Lower leg skin (tissue), 4 donors: Measurements from ENCODE around the gene GNAZ. TPM values are rescaled to one million over a fixed set of nuclear protein-coding genes. Genes with fewer than 3 reads are reported as not detected.

Experiments used
- DNase-seq, 2 donors: peaks; one replicate each; pipeline ENCODE4 v3.0.0-alpha.2; 2019; ENCODE audit warnings: low spot score in 2 of 2
- H3K4me3 ChIP-seq: fragments of 200-600 bp; sonication (generic); 2 replicates; pipeline ENCODE4 v1.5.1; 2017; ENCODE audit warnings: mild to moderate bottlenecking, low read depth; ENCODE audit not compliant: poor library complexity, severe bottlenecking
- CTCF ChIP-seq, 3 donors: fragments of 450-650 bp; IDR thresholded peaks; one replicate each; pipeline ENCODE4 v1.5.1; 2016; ENCODE audit warnings: antibody characterized with exemption in 3 of 3, mild to moderate bottlenecking in 3 of 3, moderate library complexity in 2 of 3
- POLR2A ChIP-seq, 2 donors: fragments of 450-650 bp; IDR thresholded peaks; one replicate each; pipeline ENCODE4 v1.6.1; 2016 to 2017; ENCODE audit warnings: antibody characterized with exemption in 2 of 2, mild to moderate bottlenecking in 1 of 2, moderate library complexity in 1 of 2
- WGBS, 2 donors: methylation state at CpG; one replicate each; pipeline ENCODE4 v1.1.5; 2018; 5-methylcytosine and 5-hydroxymethylcytosine counted together
- intact Hi-C: fragments of 100-400 bp; cut with DNase I; formaldehyde crosslinking; loops from one replicate; pipeline ENCODE4 v1.15.0; 2023; ENCODE audit warnings: low total_unique reads
- total RNA-seq, 4 donors: library from RNA; depleted of rRNA; stranded (reverse); fragments of >200 nt; gene quantifications; one replicate each; pipeline ENCODE4 v1.1.0, GENCODE V29; 2016

The GNAZ gene
- total RNA-seq, 4 donors from 2014 or later: 1.5 to 3.6 (median 2.0) TPM

GRCh38 chr22:23143119-23143518, 72.8 kb downstream of the GNAZ start:
- DNase-seq: no peak
- 97 to 100% methylated on average over 1 of the region's 1 CpG for WGBS, 2 donors
- H3K4me3 ChIP-seq: no peak overlapping the region
- intact Hi-C loops: no loop called here
- TF ChIP-seq CTCF (IDR thresholded peaks at IDR 0.05): no peak
- no peak for TF ChIP-seq POLR2A (IDR thresholded peaks at IDR 0.05)

- 96 to 99% methylated on average over 4 of the region's 4 CpGs for WGBS, 2 donors
- DNase-seq: no peak
- TF ChIP-seq CTCF (IDR thresholded peaks at IDR 0.05) (no peak), POLR2A (IDR thresholded peaks at IDR 0.05) (no peak)
- H3K4me3 ChIP-seq: no peak overlapping the region
- intact Hi-C loops: no loop called here
These were observed 74.1 kb downstream of the GNAZ start for GRCh38 chr22:23144432-23144831.

- intact Hi-C loops: no loop called here
These were observed 74.9 kb downstream of the GNAZ start, which contains the start of gene RAB36 for GRCh38 chr22:23144932-23145877. Gene RAB36 (plus strand): TSS chr22:23145477. CDS start chr22:23146617, 1,140 bp downstream.

GRCh38 chr22:23145878-23146470, 75.7 kb downstream of the GNAZ start:
- H3K4me3 ChIP-seq: no peak overlapping the region
- WGBS, 2 donors: 64 to 67% methylated on average over 2 of the region's 2 CpGs
- intact Hi-C loops: no loop called here
- DNase-seq: no peak
- TF ChIP-seq CTCF (IDR thresholded peaks at IDR 0.05) (no peak), POLR2A (IDR thresholded peaks at IDR 0.05) (no peak)

More at GRCh38 chr22:23144932-23145877, 74.9 kb downstream of the GNAZ start, which contains the start of gene RAB36:
- H3K4me3 ChIP-seq: peak within 1 kb of the TSS; percentile 11
- DNase-seq: peak; percentile 95 to 98
- TF ChIP-seq POLR2A (IDR thresholded peaks at IDR 0.05) (no peak), CTCF (IDR thresholded peaks at IDR 0.05) (no peak)
- 2 to 5% methylated on average over 58 of the region's 62 CpGs for WGBS, 2 donors

GRCh38 chr22:23146478-23147205, 76.3 kb downstream of the GNAZ start:
- intact Hi-C loops: no loop called here
- H3K4me3 ChIP-seq: no peak overlapping the region
- DNase-seq: no peak
- TF ChIP-seq POLR2A (IDR thresholded peaks at IDR 0.05): no peak
- TF ChIP-seq CTCF (IDR thresholded peaks at IDR 0.05): no peak
- 73 to 83% methylated on average over 8 of the region's 8 CpGs for WGBS, 2 donors
